Muscle layer of colon (tissue), 2 donors: ENCODE measurements around the gene LMO4.

Experiments used
- H3K27ac ChIP-seq: one replicate; pipeline ENCODE4 v1.7.0; 2013; ENCODE audit warnings: low read depth, mild to moderate bottlenecking, low read length, moderate library complexity
- H3K27me3 ChIP-seq, 2 donors: one replicate each; pipeline ENCODE4 v1.7.0; 2013; ENCODE audit warnings: low read length in 2 of 2, mild to moderate bottlenecking in 2 of 2; ENCODE audit not compliant: insufficient read depth in 2 of 2, control insufficient read depth in 1 of 2
- H3K36me3 ChIP-seq: one replicate; pipeline ENCODE4 v1.7.0; 2013; ENCODE audit warnings: mild to moderate bottlenecking, low read length; ENCODE audit not compliant: insufficient read depth
- H3K4me1 ChIP-seq: one replicate; pipeline ENCODE4 v1.7.0; 2013; ENCODE audit warnings: mild to moderate bottlenecking, low read length; ENCODE audit not compliant: insufficient read depth
- H3K4me3 ChIP-seq, 2 donors: one replicate each; pipeline ENCODE4 v1.7.0; 2013; ENCODE audit warnings: low read length in 2 of 2, low read depth in 1 of 2, mild to moderate bottlenecking in 1 of 2, moderate library complexity in 1 of 2
- H3K9ac ChIP-seq: one replicate; pipeline ENCODE4 v1.7.0; 2013; ENCODE audit warnings: low read length
- H3K9me3 ChIP-seq: one replicate; pipeline ENCODE4 v1.7.0; 2013; ENCODE audit warnings: mild to moderate bottlenecking, low read length
- donor health status: abdominal sarcoma.
- donor health status: Adenocarcinoma of cecum.

Gene LMO4

GRCh38 chr1:87329526-87330056, 911 bp downstream of the LMO4 start:
- Histone ChIP-seq H3K27ac (peak overlapping the region; percentile 93), H3K9ac (peak overlapping the region; percentile 82), H3K27me3 (no peaks in the 10 kb centered on the region), H3K4me1 (peaks cover 26% of the 10 kb centered on the region), H3K36me3 (no peaks in the 10 kb centered on the region), H3K9me3 (no peaks in the 10 kb centered on the region), H3K4me3 (peak overlapping the region; percentile 80 to 97)

GRCh38 chr1:87330057-87330884, 1.6 kb downstream of the LMO4 start:
- H3K27ac ChIP-seq: peak overlapping the region; percentile 93
- H3K36me3 ChIP-seq: no peaks in the 10 kb centered on the region
- H3K4me3 ChIP-seq: peak overlapping the region; percentile 80 to 97
- no peaks in the 10 kb centered on the region for H3K27me3 ChIP-seq
- peaks cover 26% of the 10 kb centered on the region for H3K4me1 ChIP-seq
- no peaks in the 10 kb centered on the region for H3K9me3 ChIP-seq
- H3K9ac ChIP-seq: peak overlapping the region; percentile 82

GRCh38 chr1:87330885-87331364, 2.2 kb downstream of the LMO4 start:
- Histone ChIP-seq H3K9ac (peak overlapping the region; percentile 82), H3K27me3 (no peaks in the 10 kb centered on the region), H3K4me1 (peaks cover 30% of the 10 kb centered on the region), H3K9me3 (no peaks in the 10 kb centered on the region), H3K4me3 (peak overlapping the region; percentile 59 to 80), H3K27ac (peak overlapping the region; percentile 96), H3K36me3 (no peaks in the 10 kb centered on the region)

GRCh38 chr1:87331365-87332241, 2.9 kb downstream of the LMO4 start:
- Histone ChIP-seq H3K36me3 (no peaks in the 10 kb centered on the region), H3K4me1 (peaks cover 37% of the 10 kb centered on the region), H3K9me3 (no peaks in the 10 kb centered on the region), H3K4me3 (peak overlapping the region; percentile 40 to 80), H3K9ac (peak overlapping the region; percentile 63), H3K27me3 (no peaks in the 10 kb centered on the region), H3K27ac (peak overlapping the region; percentile 96)

GRCh38 chr1:87333692-87334347, 5.1 kb downstream of the LMO4 start:
- Histone ChIP-seq H3K4me3 (peak overlapping the region; percentile 50 to 80), H3K27ac (peak overlapping the region; percentile 96), H3K4me1 (peaks cover 49% of the 10 kb centered on the region), H3K36me3 (no peaks in the 10 kb centered on the region), H3K9ac (peak overlapping the region; percentile 51), H3K27me3 (no peaks in the 10 kb centered on the region), H3K9me3 (no peaks in the 10 kb centered on the region)

GRCh38 chr1:87334351-87335174, 5.9 kb downstream of the LMO4 start:
- H3K27me3 ChIP-seq: no peaks in the 10 kb centered on the region
- peak overlapping the region; percentile 96 for H3K27ac ChIP-seq
- peaks cover 50% of the 10 kb centered on the region for H3K4me1 ChIP-seq
- H3K9me3 ChIP-seq: no peaks in the 10 kb centered on the region
- peak overlapping the region; percentile 50 to 80 for H3K4me3 ChIP-seq
- peaks cover 6% of the 10 kb centered on the region for H3K36me3 ChIP-seq
- H3K9ac ChIP-seq: peak overlapping the region; percentile 51

GRCh38 chr1:87335175-87335884, 6.7 kb downstream of the LMO4 start:
- Histone ChIP-seq H3K4me1 (peaks cover 50% of the 10 kb centered on the region), H3K9ac (peak overlapping the region; percentile 2)

GRCh38 chr1:87336623-87337067, 8.0 kb downstream of the LMO4 start:
- H3K9ac ChIP-seq: peak overlapping the region; percentile 11
- peaks cover 50% of the 10 kb centered on the region for H3K4me1 ChIP-seq
- no peaks in the 10 kb centered on the region for H3K27me3 ChIP-seq
- no peaks in the 10 kb centered on the region for H3K9me3 ChIP-seq
- peaks cover 27% of the 10 kb centered on the region for H3K36me3 ChIP-seq
- H3K4me3 ChIP-seq: peak overlapping the region in 1 of 2 donors; percentile 80
- H3K27ac ChIP-seq: peak overlapping the region; percentile 5

More at GRCh38 chr1:87335175-87335884, 6.7 kb downstream of the LMO4 start:
- H3K27ac ChIP-seq: peak overlapping the region; percentile 96
- no peaks in the 10 kb centered on the region for H3K9me3 ChIP-seq
- H3K27me3 ChIP-seq: no peaks in the 10 kb centered on the region
- H3K36me3 ChIP-seq: peaks cover 14% of the 10 kb centered on the region
- peak overlapping the region; percentile 50 to 80 for H3K4me3 ChIP-seq

GRCh38 chr1:87337606-87338005, 8.9 kb downstream of the LMO4 start:
- Histone ChIP-seq H3K9ac (no peak overlapping the region), H3K9me3 (no peaks in the 10 kb centered on the region), H3K4me1 (peaks cover 46% of the 10 kb centered on the region), H3K36me3 (peaks cover 36% of the 10 kb centered on the region), H3K4me3 (no peak overlapping the region), H3K27me3 (no peaks in the 10 kb centered on the region), H3K27ac (no peak overlapping the region)

GRCh38 chr1:87338566-87338965, 9.9 kb downstream of the LMO4 start:
- Histone ChIP-seq H3K9me3 (no peaks in the 10 kb centered on the region), H3K4me3 (peak overlapping the region in 1 of 2 donors; percentile 12), H3K36me3 (peaks cover 45% of the 10 kb centered on the region), H3K4me1 (peaks cover 38% of the 10 kb centered on the region), H3K27ac (no peak overlapping the region), H3K27me3 (no peaks in the 10 kb centered on the region), H3K9ac (no peak overlapping the region)
